ENCODE data around the gene UBE2E2.

Gene UBE2E2

DNA sequence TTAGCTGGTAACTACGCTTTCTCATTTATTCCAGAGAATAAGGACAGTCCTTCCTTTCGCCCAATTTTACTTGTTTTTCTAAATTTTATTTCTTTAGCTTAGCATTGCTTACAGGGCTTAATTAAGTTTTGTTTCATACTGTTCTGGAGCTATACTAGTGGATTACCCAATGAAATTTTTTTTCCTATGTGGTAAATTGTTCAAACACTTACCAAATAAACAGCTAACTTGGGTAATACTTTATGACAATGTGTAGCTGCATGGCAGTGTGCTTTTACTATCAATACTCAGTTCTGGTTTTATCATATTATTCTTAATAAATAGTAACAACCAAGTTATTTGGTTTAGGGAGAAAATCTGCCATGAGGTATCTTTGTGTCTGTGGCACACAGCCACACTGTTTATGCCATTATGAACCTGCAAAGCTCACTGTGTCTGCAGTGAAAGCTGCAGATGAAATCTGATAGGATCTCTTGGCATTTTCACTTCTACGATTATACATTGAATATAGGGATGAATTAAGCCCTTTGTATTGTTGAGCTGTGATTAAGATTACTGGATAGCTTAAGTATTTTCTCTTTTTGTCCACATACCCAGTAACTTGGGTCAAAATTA is 37.2 kb downstream of the UBE2E2 start:
- DNase-seq (ENCODE audit: low read depth, low spot score), result no peak

DNA sequence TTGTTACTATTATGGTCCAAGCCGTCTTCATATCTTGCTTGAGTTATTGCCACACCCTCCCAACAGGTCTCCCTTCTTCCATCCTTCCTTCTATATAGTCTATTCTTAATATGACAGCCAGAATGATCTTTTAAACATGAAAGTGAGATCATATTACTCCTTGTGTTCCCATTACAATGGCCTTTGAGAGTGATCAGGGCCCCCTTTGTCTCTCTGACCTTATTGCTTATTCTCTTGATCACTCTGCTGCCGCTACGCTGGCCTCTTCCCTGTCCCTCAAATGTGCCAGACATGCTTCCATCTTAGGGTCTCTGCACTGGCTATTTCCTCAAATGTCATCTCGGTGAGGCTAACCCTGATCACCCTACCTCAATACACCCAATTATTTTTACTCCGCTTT is 38.1 kb downstream of the UBE2E2 start:
- no peak for DNase-seq (ENCODE audit: low read depth, low spot score)

DNA sequence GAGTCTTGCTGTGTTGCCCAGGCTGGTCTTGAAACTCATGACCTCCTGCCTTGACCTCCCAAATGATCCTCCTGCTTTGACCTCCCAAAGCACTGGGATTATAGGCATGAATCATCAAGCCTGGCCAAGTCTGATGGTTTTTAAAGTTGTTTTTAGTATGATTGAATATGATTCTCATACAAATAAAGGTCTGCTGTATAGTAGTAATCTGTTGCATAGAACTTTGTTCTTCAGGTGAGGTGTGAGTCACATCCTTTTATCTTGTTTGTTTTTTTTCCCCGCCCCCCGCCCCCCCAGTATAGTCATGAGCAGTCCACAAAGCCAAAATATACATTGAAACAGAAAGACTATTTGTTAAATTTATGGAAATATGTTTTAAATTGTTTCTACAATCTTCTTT is 39.0 kb downstream of the UBE2E2 start:
- no peak for DNase-seq (ENCODE audit: low read depth, low spot score)

DNA sequence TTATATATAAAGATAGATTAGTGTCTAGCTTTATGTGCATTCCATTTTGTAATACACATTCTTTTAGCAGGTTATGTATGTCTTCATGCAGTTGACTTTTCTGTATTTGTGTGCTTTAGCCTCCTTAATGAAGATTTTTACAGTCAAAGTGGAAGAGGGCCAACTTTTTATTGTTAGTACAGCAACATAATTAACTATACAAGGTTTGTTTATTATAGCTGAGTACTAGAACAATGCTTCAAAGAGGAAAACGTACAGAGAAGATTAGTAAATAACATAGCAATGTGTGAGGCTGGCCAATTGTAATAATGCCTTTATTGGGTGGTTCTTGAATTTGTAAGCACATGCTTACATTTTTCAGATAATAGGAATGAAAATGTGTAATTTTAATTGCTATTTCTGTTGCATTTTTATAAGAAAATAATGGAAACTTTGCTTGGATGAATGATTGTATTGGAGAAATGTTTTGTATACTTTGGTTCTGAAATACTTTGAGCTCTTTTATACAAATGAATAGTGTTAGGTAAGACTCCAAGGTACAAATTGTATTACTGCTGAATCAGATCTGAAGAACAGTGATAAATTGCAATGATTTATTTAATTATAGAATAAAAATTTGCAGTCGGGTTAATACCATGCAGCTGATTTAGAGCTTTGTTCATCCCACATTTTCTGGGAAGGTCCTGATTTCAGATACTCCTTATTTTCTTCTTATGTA is 41.4 kb downstream of the UBE2E2 start:
- DNase-seq (ENCODE audit: low read depth, low spot score), result no peak

DNA sequence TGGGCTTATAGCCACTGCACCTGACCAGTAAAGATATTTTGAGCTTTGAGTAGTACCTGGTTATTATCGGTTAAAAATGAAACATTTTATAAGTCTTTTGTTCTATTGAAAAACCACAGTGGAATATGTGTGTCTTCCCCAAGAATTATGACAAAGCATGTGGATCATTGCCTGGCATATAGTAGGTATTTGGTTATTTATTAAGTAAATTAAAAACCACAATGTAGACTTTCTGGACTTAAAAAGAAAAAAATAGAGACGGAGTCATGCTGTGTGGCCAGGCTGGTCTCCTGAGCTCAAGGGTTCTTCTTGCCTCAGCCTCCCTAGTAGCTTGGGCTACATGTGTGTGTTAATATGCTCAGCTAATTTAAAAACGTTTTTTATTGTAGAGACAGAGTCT is 43.5 kb downstream of the UBE2E2 start:
- no peak for DNase-seq (ENCODE audit: low read depth, low spot score)

DNA sequence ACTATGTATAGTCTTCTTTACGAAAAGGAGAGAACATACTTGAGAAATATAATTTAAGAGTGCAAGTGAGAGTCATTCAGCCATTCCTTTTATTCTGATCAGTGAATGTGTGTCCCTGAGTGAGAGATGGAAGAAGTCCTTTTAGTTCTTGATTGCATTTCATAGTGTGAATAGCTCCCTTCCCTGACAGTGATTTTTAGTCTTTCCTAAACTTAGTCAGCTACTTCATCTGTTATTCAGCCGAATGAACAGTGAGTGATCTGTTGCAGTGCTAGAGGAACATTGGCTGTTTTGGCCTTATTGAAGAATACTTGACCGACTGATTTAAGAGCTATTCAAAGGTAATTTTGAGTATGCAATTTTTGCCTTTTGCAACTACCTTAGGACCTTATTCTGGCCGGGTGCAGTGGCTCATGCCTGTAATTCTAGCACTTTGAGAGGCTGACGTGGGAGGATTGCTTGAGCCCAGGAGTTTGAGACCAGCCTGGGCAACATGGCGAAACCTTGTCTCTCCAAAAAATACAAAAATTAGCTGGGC is 45.5 kb downstream of the UBE2E2 start:
- DNase-seq (ENCODE audit: low read depth, low spot score), result no peak

DNA sequence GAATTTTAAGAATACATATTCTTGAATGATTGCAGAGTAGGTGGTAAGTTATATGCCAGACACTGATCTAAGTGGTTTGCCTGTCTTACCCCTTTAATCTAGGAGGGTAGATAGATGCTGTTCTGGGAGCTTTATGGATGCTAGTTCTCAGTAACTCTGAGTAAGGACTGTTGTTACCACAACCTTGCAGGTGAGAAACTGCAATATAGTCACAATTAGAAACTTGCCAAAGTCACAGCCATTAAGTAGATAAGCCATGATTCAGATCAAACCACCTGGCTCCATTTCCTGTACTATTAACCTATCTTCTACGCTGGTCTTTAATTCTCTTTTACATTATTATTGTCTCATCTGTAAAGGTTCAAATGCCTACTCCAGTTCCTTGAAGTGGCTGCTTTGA is 46.8 kb downstream of the UBE2E2 start:
- DNase-seq (ENCODE audit: low read depth, low spot score), result no peak

DNA sequence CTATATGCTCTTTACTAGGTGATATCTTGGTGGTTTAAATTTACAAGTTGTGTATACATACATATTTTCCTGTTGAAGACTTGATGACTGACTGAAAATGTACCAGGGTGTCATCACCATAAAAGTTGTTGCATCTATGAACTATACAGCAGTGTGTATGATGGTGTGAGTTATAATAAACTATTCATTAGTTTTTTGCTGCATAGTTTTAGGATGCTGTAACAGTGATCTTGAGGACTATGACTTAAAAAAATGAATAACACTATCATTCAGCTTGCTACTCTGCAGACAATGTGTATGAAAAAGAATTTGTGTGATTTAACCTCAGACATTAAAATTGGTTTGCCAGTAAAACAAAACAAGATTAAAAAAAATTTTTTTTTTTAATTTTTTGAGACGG is 49.0 kb downstream of the UBE2E2 start:
- DNase-seq (ENCODE audit: low read depth, low spot score), result no peak

DNA sequence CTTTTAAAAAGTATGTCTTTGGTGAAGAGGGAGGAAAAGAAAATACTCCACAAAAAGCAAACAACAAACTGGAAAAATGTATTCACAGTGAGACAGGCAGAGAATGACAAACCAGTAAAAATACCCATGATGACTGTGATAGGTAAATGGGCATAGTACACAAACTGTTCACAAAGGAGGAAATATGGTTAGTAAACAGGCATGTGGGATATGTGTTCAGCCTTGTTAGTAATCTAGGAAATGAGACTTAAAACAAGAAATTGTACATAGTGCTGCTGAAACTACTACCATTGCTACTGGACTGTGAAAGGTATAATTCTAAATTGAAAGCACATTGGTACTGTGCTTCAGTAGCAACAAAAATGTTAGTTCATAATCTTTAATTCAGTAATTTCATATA is 50.1 kb downstream of the UBE2E2 start:
- DNase-seq (ENCODE audit: low read depth, low spot score), result no peak

DNA sequence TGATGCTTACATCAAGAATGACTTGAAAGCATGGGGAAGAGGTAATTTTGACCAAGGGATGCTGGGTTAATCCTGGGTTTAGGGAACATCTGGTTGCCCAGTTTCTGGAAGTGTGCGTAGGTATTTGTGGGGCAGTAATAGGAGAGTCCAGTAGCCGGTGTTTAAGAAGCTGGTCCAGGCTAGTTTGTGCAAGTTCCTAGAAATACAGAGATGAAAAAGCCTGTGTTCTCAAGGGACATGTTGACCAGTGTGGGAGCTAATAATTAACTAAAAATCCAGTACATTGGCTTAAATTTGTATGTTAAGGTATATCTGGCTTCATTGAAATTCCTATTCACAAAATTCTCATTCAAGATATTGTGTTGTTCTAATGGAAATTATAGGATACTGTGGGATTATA is 51.2 kb downstream of the UBE2E2 start:
- DNase-seq (ENCODE audit: low read depth, low spot score), result no peak

DNA sequence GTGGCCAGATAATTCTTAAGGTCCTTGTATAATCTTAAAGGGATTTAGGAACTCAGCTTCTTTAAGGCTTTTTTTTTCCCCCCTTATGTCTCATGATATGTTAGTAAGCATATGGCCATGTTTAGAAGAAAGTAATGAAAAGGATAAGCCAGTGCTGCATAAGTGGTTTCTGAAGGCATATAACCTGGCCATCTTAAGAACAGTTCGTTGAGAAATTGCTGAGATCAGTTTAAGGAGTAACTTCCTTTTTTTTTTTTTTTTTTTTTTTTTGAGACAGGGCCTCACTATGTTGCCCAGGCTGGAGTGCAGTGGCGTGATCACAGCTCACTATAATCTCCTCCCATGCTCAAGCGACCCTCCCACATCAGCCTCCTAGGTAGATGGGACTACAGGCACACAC is 51.7 kb downstream of the UBE2E2 start:
- DNase-seq (ENCODE audit: low read depth, low spot score), result no peak

DNA sequence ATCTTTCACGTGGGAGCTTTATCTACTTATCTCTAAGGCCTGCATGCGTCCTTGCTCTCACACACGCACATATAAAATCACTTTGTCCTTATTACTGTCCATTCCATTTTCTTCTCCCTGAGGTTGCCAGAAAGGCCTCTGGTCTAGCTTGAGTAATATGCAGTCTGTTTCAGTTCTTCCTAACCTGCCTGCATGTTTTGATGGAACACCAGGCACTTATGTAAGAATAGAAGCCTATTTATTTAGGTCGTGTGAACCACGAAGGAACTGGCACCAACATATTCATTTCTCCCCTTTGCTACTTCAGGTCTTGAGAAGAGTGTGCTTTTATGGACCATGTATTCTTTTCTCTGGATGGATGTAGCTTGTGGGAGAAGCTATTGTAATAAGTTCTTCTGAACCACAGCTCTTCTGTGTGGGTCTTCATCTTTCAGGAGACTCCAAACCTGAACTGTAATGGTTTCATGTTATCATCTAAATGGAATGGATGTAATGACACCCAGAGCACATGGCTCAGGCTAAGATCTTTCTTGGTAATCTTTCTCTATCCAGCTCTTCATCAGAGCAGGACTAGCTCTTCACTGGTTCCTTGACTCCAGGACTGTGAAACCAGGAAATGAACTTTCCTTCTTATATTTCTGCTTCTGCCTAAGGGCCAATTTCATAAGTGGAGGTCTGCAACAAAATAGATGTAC is 53.8 kb downstream of the UBE2E2 start:
- DNase-seq (ENCODE audit: low read depth, low spot score), result no peak

DNA sequence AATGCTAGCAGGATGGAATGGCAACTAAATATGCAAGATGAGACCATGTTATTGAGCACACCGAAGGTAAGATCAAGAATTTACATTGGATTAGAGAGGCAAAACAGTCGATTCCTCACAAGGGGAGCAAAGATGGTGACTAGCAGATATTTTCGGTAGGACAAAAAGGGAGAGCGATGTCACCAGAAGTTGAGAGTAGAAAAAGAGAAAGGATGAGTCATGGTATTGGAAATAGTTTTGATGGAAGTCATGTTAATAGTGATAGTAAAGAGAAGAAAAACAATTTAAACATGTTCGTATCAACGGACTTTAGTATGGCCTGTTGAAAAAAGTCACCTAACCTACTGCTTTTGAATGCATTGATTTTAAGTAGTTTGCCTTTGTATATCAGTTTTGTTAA is 55.0 kb downstream of the UBE2E2 start:
- DNase-seq (ENCODE audit: low read depth, low spot score), result no peak

DNA sequence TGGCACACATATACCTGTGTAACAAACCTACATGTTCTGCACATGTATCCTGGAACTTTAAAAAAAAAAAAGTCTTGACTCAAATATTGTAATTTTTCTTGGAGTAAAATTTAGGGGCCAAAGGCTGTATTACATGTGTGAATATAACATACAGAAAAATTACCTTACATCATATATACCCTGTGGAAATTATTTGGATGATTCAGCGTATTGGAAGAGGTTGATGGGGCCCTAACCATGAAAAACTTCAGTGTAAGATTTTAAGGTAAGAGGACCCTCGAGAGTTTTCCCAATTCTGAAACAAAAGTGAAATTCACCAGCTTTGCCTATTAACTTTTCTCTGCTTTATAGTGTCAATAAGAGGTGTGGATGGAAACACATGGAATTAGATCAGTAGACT is 56.4 kb downstream of the UBE2E2 start:
- DNase-seq (ENCODE audit: low read depth, low spot score), result no peak

DNA sequence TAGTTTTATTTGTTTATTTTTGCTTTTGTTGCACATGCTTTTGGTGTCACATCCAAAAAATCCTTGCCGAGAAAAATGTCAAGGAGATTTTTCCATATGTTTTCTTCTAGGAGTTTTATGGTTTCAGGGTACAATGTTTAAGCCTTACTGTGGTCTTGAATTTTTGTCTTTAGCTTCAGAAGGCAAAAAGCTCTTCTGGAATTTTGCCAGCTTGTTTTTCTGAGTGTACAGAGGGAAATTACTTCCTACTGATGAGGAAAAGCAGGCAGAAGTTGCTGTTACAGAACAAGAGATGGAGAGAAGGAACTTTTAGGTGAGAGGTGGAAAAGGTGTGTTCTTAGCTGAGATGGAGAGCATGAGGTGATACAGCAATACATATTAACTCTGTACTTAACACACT is 59.6 kb downstream of the UBE2E2 start:
- DNase-seq (ENCODE audit: low read depth, low spot score), result no peak

DNA sequence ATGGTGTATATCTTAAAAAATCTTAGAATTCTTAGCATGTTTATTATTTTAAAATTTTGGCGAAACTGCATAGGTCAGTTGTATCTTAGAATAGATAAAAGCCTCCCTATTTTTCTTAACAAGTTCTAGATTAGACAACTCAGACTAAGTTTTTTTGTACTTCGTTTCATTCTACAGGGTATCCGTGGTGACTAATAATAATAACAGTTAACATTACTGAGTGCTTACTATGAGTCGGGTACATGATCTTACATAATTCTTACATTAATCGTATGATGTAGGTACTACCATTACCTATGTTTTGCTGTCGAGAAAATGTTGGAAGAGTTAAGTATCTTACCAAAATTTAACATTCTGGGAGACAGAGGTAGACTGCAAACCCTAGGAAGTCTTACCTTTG is 60.7 kb downstream of the UBE2E2 start:
- DNase-seq (ENCODE audit: low read depth, low spot score), result no peak

DNA sequence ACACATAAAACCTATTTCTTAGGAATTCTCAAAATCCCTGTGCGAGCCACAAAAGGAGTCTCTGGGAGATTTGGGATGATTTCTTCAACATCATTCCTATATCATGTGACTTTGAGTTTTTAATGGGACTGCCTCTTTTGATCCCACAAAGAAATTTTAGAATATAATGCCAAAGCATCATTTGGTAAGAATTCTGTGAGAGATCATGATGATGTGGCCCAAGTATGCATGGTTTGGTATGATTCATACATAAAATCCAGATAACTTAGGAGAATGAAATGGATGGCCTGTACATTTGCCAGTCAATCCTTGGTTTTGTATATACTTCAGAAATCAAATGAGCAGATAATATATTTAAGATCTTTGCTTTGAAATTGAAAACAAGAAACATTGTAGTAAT is 61.3 kb downstream of the UBE2E2 start:
- no peak for DNase-seq (ENCODE audit: low read depth, low spot score)

DNA sequence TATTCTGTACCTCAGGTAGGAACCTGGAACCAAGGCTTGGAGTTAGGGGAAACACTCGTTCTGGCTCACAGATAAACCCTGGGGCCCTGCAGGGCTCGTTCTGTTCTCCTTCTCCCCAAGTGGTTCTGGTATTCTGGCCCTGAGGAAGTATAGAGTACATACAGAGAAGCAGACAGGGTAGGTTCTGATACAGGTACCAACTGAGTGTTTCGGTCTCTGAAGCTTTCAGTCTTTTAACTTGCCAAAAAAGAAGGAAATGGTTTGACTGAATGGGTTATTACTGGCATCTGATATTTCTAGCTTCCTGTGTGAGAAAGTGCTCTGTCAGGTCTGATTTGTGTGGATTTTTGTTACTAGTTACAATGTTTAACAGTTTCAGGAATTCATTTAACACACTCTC is 67.3 kb downstream of the UBE2E2 start:
- no peak for DNase-seq (ENCODE audit: low read depth, low spot score)

DNA sequence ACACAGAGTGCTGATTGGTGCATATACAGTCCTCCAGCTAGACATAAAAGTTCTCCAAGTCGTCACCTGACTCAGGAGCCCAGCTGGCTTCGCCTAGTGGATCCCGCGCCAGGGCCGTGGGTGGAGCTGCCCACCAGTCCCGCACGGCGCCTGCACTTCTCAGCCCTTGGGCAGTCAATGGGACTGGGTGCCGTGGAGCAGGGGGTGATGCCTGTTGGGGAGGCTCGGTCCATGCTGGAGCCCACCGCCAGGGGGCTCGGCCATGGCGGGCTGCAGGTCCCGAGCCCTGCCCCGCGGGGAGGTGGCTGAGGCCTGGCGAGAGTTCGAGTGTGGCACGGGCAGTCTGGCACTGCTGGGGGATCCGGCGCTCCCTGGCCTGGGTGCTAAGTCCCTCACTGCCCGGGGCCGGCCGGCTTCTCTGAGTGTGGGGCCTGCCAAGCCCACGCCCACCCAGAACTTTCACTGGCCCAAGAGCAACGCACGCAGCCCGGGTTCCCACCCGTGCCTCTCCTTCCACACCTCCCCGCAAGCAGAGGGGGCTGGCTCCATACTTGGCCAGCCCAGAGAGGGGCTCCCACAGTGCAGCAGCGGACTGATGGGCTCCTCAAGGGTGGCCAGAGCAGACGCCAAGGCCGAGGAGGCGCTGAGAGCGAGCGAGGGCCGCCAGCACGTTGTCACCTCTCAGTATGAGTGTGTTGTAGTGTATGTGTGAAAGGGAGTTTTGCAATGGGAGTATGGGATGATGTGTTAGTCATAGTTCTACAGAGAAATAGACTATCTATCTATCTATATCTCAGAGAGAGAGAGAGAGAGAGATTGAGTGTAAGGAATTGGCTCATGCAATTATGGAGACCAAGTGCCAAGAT is 69.0 kb downstream of the UBE2E2 start:
- DNase-seq (ENCODE audit: low read depth, low spot score), result no peak

DNA sequence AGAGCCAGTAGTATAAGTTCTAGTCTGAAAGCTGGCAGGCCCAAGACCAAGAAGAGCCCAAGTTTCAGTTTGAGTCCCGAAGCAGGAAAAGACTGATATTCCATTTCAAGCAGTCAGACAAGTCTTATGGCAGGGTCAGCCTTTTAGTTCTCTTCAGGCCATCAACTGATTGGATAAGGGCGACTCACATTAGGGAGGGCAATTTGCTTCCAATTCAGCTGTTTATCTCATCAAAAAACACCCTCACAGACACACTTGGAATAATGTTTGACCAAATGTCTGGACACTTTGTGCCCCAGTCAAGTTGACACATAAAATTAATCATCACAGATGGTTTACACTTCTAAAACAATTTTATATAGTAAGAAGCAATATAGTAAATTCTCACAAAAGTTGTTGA is 69.7 kb downstream of the UBE2E2 start:
- no peak for DNase-seq (ENCODE audit: low read depth, low spot score)

DNA sequence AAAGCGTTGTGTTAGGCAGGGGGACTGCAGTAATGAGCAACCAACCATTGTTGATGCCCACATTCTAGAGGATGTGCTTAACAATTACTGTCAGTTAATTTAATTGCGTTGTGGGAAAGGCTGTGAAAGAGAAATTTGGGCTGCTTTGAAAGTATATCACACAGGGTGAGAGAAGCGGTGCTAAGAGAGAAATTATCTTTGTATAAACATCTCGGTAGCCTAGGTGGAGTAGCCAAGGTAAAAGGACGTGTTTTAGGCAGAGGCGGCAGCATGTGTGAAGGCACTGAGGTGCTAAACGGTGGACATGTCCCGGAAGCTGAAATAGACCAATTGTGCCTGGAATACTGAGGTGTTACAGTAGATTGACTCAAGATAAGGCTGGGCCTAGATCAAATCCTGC is 71.9 kb downstream of the UBE2E2 start:
- no peak for DNase-seq (ENCODE audit: low read depth, low spot score)

DNA sequence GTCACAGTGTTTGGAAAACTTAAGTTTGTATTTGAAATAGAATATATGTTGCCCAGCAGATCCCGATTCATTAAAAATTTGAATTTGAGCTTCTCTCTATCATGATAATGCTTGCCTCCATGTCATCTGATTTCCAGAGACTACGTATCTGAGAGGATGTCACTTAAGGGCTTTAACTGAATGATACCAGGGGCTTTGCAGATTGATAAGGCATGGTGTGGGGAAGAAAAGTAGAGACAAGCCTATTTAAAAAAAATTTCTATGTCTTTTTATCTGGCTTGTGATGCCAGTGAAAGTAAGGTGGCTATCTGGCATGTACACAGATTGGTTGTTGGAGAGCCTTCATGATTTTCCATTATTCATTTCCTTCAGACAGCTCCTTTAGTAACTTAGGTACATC is 72.7 kb downstream of the UBE2E2 start:
- no peak for DNase-seq (ENCODE audit: low read depth, low spot score)

All from iPS DF 19.7 (cell line).